B cell (primary cell): ENCODE data around the gene CDIP1. TPM values are rescaled to one million over a fixed set of nuclear protein-coding genes. Genes with fewer than 3 reads are reported as not detected.

Source experiments
- ATAC-seq: fragments of 200-7000 bp; cut with Tn5 transposase; one replicate; pipeline ENCODE4 v1.10.0; 2021; ENCODE audit warnings: low read depth, mild to moderate bottlenecking, moderate number of reproducible peaks, moderate library complexity
- CTCF ChIA-PET: fragments of 350-600 bp; sonication (Branson Sonifier 250); formaldehyde crosslinking; loops from one replicate; lab custom pipeline; 2021; ENCODE audit warnings: antibody characterized with exemption, inconsistent platforms; lab: Charles Lee
- POLR2A ChIA-PET: fragments of 350-600 bp; sonication (Branson Sonifier 250); formaldehyde crosslinking; loops from one replicate; lab custom pipeline; 2021; ENCODE audit warnings: antibody characterized with exemption; lab: Charles Lee
- DNase-seq: peaks from one replicate; pipeline ENCODE4 v3.0.0; 2013
- H2AFZ ChIP-seq: 2 replicates; pipeline ENCODE4 v1.6.1; 2012; ENCODE audit warnings: mild to moderate bottlenecking, low read depth, low read length; ENCODE audit not compliant: insufficient read depth, poor library complexity, severe bottlenecking
- H3K27ac ChIP-seq, 2 donors: 1 replicate in 1 of 2; 2 replicates in 1 of 2; pipeline ENCODE4 v1.5.1; 2012 to 2013; ENCODE audit warnings: low read length in 2 of 2, mild to moderate bottlenecking in 2 of 2, moderate library complexity in 1 of 2
- H3K27me3 ChIP-seq, 4 experiments: fragments of 200-600 bp in 1 of 4; sonication (generic) in 1 of 4; replicated peaks in 1 of 4; 1 replicate in 2 of 4; 2 replicates in 2 of 4; pipeline versions ENCODE4 v1.6.1 to v1.7.0; 2013 to 2016; ENCODE audit warnings: low read length in 3 of 4, mild to moderate bottlenecking in 2 of 4, mixed read lengths in 1 of 4, moderate library complexity in 1 of 4; ENCODE audit not compliant: insufficient read depth in 4 of 4, control insufficient read depth in 3 of 4; ENCODE audit errors: control extremely low read depth in 1 of 4
- H3K36me3 ChIP-seq, 2 experiments: replicated peaks in 1 of 2; 1 replicate in 1 of 2; 2 replicates in 1 of 2; pipeline versions ENCODE4 v1.6.1 to v1.7.1; 2013; ENCODE audit warnings: low read length in 1 of 2; ENCODE audit not compliant: insufficient read depth in 2 of 2, control insufficient read depth in 1 of 2; ENCODE audit errors: control extremely low read depth in 1 of 2, extremely low read depth in 1 of 2
- H3K4me1 ChIP-seq, 2 donors: fragments of 200-600 bp in 1 of 2; sonication (generic) in 1 of 2; 1 replicate in 1 of 2; 2 replicates in 1 of 2; pipeline versions ENCODE4 v1.5.1 to v1.6.1; 2013 to 2017; ENCODE audit warnings: low read length in 2 of 2; ENCODE audit not compliant: control insufficient read depth in 2 of 2, insufficient read depth in 2 of 2
- H3K4me2 ChIP-seq: replicated peaks from 2 replicates; pipeline ENCODE3; 2012; ENCODE audit warnings: mild to moderate bottlenecking, low read depth, low read length; ENCODE audit not compliant: poor library complexity, severe bottlenecking
- H3K4me3 ChIP-seq, 5 experiments: fragments of 200-600 bp in 1 of 5; sonication (generic) in 1 of 5; 1 replicate in 3 of 5; 2 replicates in 2 of 5; pipeline versions ENCODE4 v1.5.1 to v1.7.0; 2011 to 2016; ENCODE audit warnings: low read length in 4 of 5, mild to moderate bottlenecking in 4 of 5, low read depth in 2 of 5, control low read depth in 1 of 5, moderate library complexity in 1 of 5; ENCODE audit not compliant: insufficient read depth in 1 of 5; ENCODE audit errors: control extremely low read depth in 1 of 5, extremely low read depth in 1 of 5
- H3K79me2 ChIP-seq: fragments of 200-600 bp; sonication (generic); one replicate; pipeline ENCODE4 v1.6.0; 2016; ENCODE audit warnings: low read length; ENCODE audit not compliant: control insufficient read depth, insufficient read depth
- H3K9ac ChIP-seq: fragments of 200-600 bp; sonication (generic); 2 replicates; pipeline ENCODE4 v1.6.1; 2017; ENCODE audit warnings: mild to moderate bottlenecking, low read length, moderate library complexity
- H3K9me3 ChIP-seq, 3 donors: one replicate each; pipeline versions ENCODE4 v1.6.1 to v1.7.1; 2013; ENCODE audit warnings: low read length in 2 of 3; ENCODE audit not compliant: control insufficient read depth in 2 of 3, insufficient read depth in 1 of 3; ENCODE audit errors: control extremely low read depth in 1 of 3
- H4K20me1 ChIP-seq: 2 replicates; pipeline ENCODE4 v1.6.0; 2012; ENCODE audit warnings: mild to moderate bottlenecking, low read length; ENCODE audit not compliant: insufficient read depth, control insufficient read depth, poor library complexity, severe bottlenecking
- H3K27ac Mint-ChIP-seq: one replicate; pipeline ENCODE4 v1.8.0; 2021; ENCODE audit warnings: mixed read lengths
- H3K27me3 Mint-ChIP-seq: one replicate; pipeline ENCODE4 v1.8.0; 2021; ENCODE audit warnings: mixed read lengths
- H3K4me1 Mint-ChIP-seq: one replicate; pipeline ENCODE4 v1.8.0; 2021; ENCODE audit warnings: mixed read lengths
- H3K4me3 Mint-ChIP-seq: one replicate; pipeline ENCODE4 v1.8.0; 2021; ENCODE audit warnings: mixed read lengths
- H3K9me3 Mint-ChIP-seq: one replicate; pipeline ENCODE4 v1.8.0; 2022; ENCODE audit warnings: mixed read lengths; ENCODE audit not compliant: insufficient read depth
- CTCF ChIP-seq: fragments of 200-600 bp; IDR thresholded peaks from one replicate; pipeline ENCODE4 v1.8.0; 2022; ENCODE audit warnings: antibody characterized with exemption, mild to moderate bottlenecking
- EZH2 ChIP-seq: IDR thresholded peaks from 2 replicates; pipeline ENCODE4 v1.6.1; 2012; ENCODE audit warnings: borderline replicate concordance, low read depth, mild to moderate bottlenecking, moderate library complexity, low read length; ENCODE audit not compliant: insufficient read depth, poor library complexity, severe bottlenecking
- WGBS: methylation state at CpG from one replicate; pipeline ENCODE4 v1.1.5; 2013; ENCODE audit warnings: missing lambda C conversion rate; ENCODE audit not compliant: insufficient coverage; 5-methylcytosine and 5-hydroxymethylcytosine counted together
- intact Hi-C: fragments of 100-400 bp; cut with micrococcal nuclease; formaldehyde crosslinking; loops from one replicate; pipeline ENCODE4 v1.10.0; 2022
- polyA plus RNA-seq: library from polyadenylated mRNA; depleted of rRNA; stranded (reverse); fragments of >200 nt; gene quantifications from 2 replicates; pipeline ENCODE4 v1.2.3, GENCODE V29; 2012
- total RNA-seq, 2 donors: library from RNA; stranded (reverse); fragments of 120-200 nt in 1 of 2; gene quantifications; 1 replicate in 1 of 2; 2 replicates in 1 of 2; pipeline versions ENCODE4 v1.2.3 to v1.2.4, GENCODE V29; 2013 to 2022

The CDIP1 gene
- total and polyA plus RNA-seq, 2 donors (not counting 1 experiment from before 2014, with no cell fraction given), result 12.8 to 20.3 TPM

GRCh38 chr16:4498546-4499195, 39.9 kb downstream of the CDIP1 start:
- H3K9ac ChIP-seq, result no peak overlapping the region
- Mint-ChIP-seq H3K27me3 (no peaks in the 10 kb centered on the region), H3K4me3 (no peak overlapping the region), H3K27ac (no peak overlapping the region), H3K4me1 (peaks cover 24% of the 10 kb centered on the region), H3K9me3 (no peaks in the 10 kb centered on the region)
- H3K4me2 ChIP-seq, result no peak overlapping the region
- no peak overlapping the region for H3K4me3 ChIP-seq
- H3K27ac ChIP-seq, result no peak overlapping the region
- POLR2A ChIA-PET, result interaction anchor here (0.7 kb wide), 1 partner anchor 18 kb away, joined by 3 read pairs; no protein-coding TSS in a partner anchor
- 90% methylated on average over 3 of the region's 8 CpGs for WGBS
- H3K36me3 ChIP-seq, result peaks cover 1 to 19% of the 10 kb centered on the region in 2 experiments
- no peak for DNase-seq
- H3K9me3 ChIP-seq, result no peaks in the 10 kb centered on the region
- peaks cover 7 to 13% of the 10 kb centered on the region in 2 donors for H3K4me1 ChIP-seq
- H3K79me2 ChIP-seq, result peaks cover 85% of the 10 kb centered on the region
- CTCF ChIA-PET, result interaction anchor here (0.6 to 1.6 kb wide), 4 partner anchors 9 to 50 kb away, joined by 3 to 6 read pairs (median 4); no protein-coding TSS in a partner anchor
- intact Hi-C loops, result no loop called here
- H2AFZ ChIP-seq, result no peak overlapping the region
- peaks cover 10% of the 10 kb centered on the region for H4K20me1 ChIP-seq
- no peak for ATAC-seq
- TF ChIP-seq EZH2, result no peak
- no peak for TF ChIP-seq CTCF
- no peaks in the 10 kb centered on the region for H3K27me3 ChIP-seq

- H3K27ac ChIP-seq, result no peak overlapping the region
- H4K20me1 ChIP-seq, result peaks cover 10% of the 10 kb centered on the region
- H3K9me3 Mint-ChIP-seq, result no peaks in the 10 kb centered on the region
- H3K4me3 ChIP-seq, result no peak overlapping the region
- peaks cover 1 to 29% of the 10 kb centered on the region in 2 experiments for H3K36me3 ChIP-seq
- no peaks in the 10 kb centered on the region for H3K9me3 ChIP-seq
- no peak overlapping the region for H3K4me3 Mint-ChIP-seq
- H2AFZ ChIP-seq, result no peak overlapping the region
- ChIA-PET CTCF (interaction anchor here (0.7 kb wide), 1 partner anchor 8 kb away, joined by 3 read pairs; no protein-coding TSS in a partner anchor), POLR2A (no interaction called here)
- no peak for ATAC-seq
- no peak overlapping the region for H3K9ac ChIP-seq
- H3K4me1 Mint-ChIP-seq, result peaks cover 13% of the 10 kb centered on the region
- H3K27me3 Mint-ChIP-seq, result no peaks in the 10 kb centered on the region
- intact Hi-C loops, result no loop called here
- TF ChIP-seq EZH2 (no peak), CTCF (no peak)
- H3K79me2 ChIP-seq, result peaks cover 86% of the 10 kb centered on the region
- no peaks in the 10 kb centered on the region for H3K27me3 ChIP-seq
- H3K4me1 ChIP-seq, result peaks cover 0 to 4% of the 10 kb centered on the region in 2 donors
- no peak overlapping the region for H3K4me2 ChIP-seq
- H3K27ac Mint-ChIP-seq, result no peak overlapping the region
- WGBS, result 89% methylated on average over 1 of the region's 4 CpGs
- DNase-seq, result no peak
These were observed 42.3 kb downstream of the CDIP1 start for GRCh38 chr16:4496305-4496704.
